ENCODE results near the gene ASXL2. TPM values are rescaled to one million over a fixed set of nuclear protein-coding genes. Genes with fewer than 3 reads are reported as not detected.

Gene ASXL2
- total RNA-seq, 5 donors from 2014 or later (not counting 1 experiment from before 2014, with no cell fraction given), result 36.3 to 53.2 (median 48.3) TPM

GRCh38 chr2:25824718-25825117 is 53.6 kb downstream of the ASXL2 start:
- Mint-ChIP-seq H3K27me3 (no peaks in the 10 kb centered on the region), H3K4me3 (peak overlapping the region; percentile 8 to 45 (median 33)), H3K36me3 (peaks cover 14% of the 10 kb centered on the region), H3K9me3 (no peaks in the 10 kb centered on the region), H3K4me1 (peaks cover 62 to 70% (median 62%) of the 10 kb centered on the region in 3 donors), H3K27ac (peak overlapping the region; percentile 70 to 79)
- ChIA-PET CTCF (interaction anchor here in 1 of 2 donors (1.0 to 4.1 kb wide), 4 partner anchors 11 to 35 kb away, joined by 3 to 24 read pairs (median 6); no protein-coding TSS in a partner anchor), POLR2A (interaction anchor here in 1 of 2 donors (0.6 to 0.9 kb wide), 2 partner anchors 12 to 54 kb away, joined by 3 to 7 read pairs; no protein-coding TSS in a partner anchor)
- no peaks in the 10 kb centered on the region for H3K36me3 ChIP-seq (ENCODE audit: control insufficient read depth in 2 of 2, extremely low read depth in 1 of 2, insufficient read depth in 1 of 2, low read length in 1 of 2)
- WGBS (ENCODE audit: insufficient coverage), result no CpG with 5 or more reads among the region's 1 CpG
- H3K4me3 ChIP-seq (ENCODE audit: control insufficient read depth in 1 of 2, extremely low read depth in 1 of 2, low read length in 1 of 2), result no peak overlapping the region
- H3K4me1 ChIP-seq (ENCODE audit: control insufficient read depth in 1 of 2, extremely low read depth in 1 of 2, insufficient read depth in 2 of 2, low read length in 2 of 2), result peaks cover 8 to 22% of the 10 kb centered on the region in 2 experiments
- H3K27me3 ChIP-seq (replicated peaks in 1 of 2; ENCODE audit: control insufficient read depth in 2 of 2, extremely low read depth in 1 of 2, insufficient read depth in 2 of 2, low read length in 1 of 2), result no peaks in the 10 kb centered on the region
- H3K27ac ChIP-seq (ENCODE audit: low read length), result peak overlapping the region; percentile 43
- no peak for DNase-seq
- H3K9me3 ChIP-seq, result no peaks in the 10 kb centered on the region
- ATAC-seq (replicated peaks in 1 of 4), result no peak

- ChIA-PET POLR2A (interaction anchor here (0.6 to 0.9 kb wide), 4 partner anchors 13 to 81 kb away, joined by 3 to 7 read pairs (median 3); no protein-coding TSS in a partner anchor), CTCF (interaction anchor here in 1 of 2 donors (1.0 to 4.1 kb wide), 4 partner anchors 12 to 34 kb away, joined by 3 to 24 read pairs (median 6); no protein-coding TSS in a partner anchor)
- peak overlapping the region; percentile 43 for H3K27ac ChIP-seq (ENCODE audit: low read length)
- H3K27me3 ChIP-seq (replicated peaks in 1 of 2; ENCODE audit: control insufficient read depth in 2 of 2, extremely low read depth in 1 of 2, insufficient read depth in 2 of 2, low read length in 1 of 2), result no peaks in the 10 kb centered on the region
- Mint-ChIP-seq H3K27me3 (no peaks in the 10 kb centered on the region), H3K4me1 (peaks cover 60 to 69% (median 61%) of the 10 kb centered on the region in 3 donors), H3K4me3 (peak overlapping the region in 1 of 3 donors; percentile 7), H3K27ac (peak overlapping the region; percentile 70 to 79), H3K36me3 (peaks cover 16% of the 10 kb centered on the region), H3K9me3 (no peaks in the 10 kb centered on the region)
- ATAC-seq (replicated peaks in 1 of 4) (no peak), DNase-seq (no peak)
- H3K36me3 ChIP-seq (ENCODE audit: control insufficient read depth in 2 of 2, extremely low read depth in 1 of 2, insufficient read depth in 1 of 2, low read length in 1 of 2), result no peaks in the 10 kb centered on the region
- no CpG with 5 or more reads among the region's 3 CpGs for WGBS (ENCODE audit: insufficient coverage)
- peaks cover 5 to 22% of the 10 kb centered on the region in 2 experiments for H3K4me1 ChIP-seq (ENCODE audit: control insufficient read depth in 1 of 2, extremely low read depth in 1 of 2, insufficient read depth in 2 of 2, low read length in 2 of 2)
- H3K9me3 ChIP-seq, result no peaks in the 10 kb centered on the region
- H3K4me3 ChIP-seq (ENCODE audit: control insufficient read depth in 1 of 2, extremely low read depth in 1 of 2, low read length in 1 of 2), result no peak overlapping the region
These were observed 54.1 kb downstream of the ASXL2 start for GRCh38 chr2:25824216-25824615.

GRCh38 chr2:25822190-25823117 is 55.8 kb downstream of the ASXL2 start:
- H3K27ac ChIP-seq (ENCODE audit: low read length), result peak overlapping the region; percentile 62
- H3K4me1 ChIP-seq (ENCODE audit: control insufficient read depth in 1 of 2, extremely low read depth in 1 of 2, insufficient read depth in 2 of 2, low read length in 2 of 2), result peaks cover 9 to 25% of the 10 kb centered on the region in 2 experiments
- no peaks in the 10 kb centered on the region for H3K9me3 ChIP-seq
- no peaks in the 10 kb centered on the region for H3K36me3 ChIP-seq (ENCODE audit: control insufficient read depth in 2 of 2, extremely low read depth in 1 of 2, insufficient read depth in 1 of 2, low read length in 1 of 2)
- Mint-ChIP-seq H3K4me3 (peak overlapping the region; percentile 77 to 81 (median 78)), H3K9me3 (no peaks in the 10 kb centered on the region), H3K4me1 (peaks cover 70 to 73% (median 71%) of the 10 kb centered on the region in 3 donors), H3K27ac (peak overlapping the region; percentile 80 to 84), H3K27me3 (no peaks in the 10 kb centered on the region), H3K36me3 (peaks cover 11% of the 10 kb centered on the region)
- ATAC-seq (replicated peaks in 1 of 4) (peak; percentile 78 to 89 (median 80)), DNase-seq (peak; percentile 39 to 82 (median 63))
- H3K4me3 ChIP-seq (ENCODE audit: control insufficient read depth in 1 of 2, extremely low read depth in 1 of 2, low read length in 1 of 2), result peak overlapping the region; percentile 5 to 46
- ChIA-PET POLR2A (interaction anchor here (0.6 kb wide), 2 partner anchors 9 to 51 kb away, joined by 3 to 12 read pairs; no protein-coding TSS in a partner anchor), CTCF (no interaction called here)
- 18% methylated on average over 26 of the region's 30 CpGs for WGBS (ENCODE audit: insufficient coverage)
- no peaks in the 10 kb centered on the region for H3K27me3 ChIP-seq (replicated peaks in 1 of 2; ENCODE audit: control insufficient read depth in 2 of 2, extremely low read depth in 1 of 2, insufficient read depth in 2 of 2, low read length in 1 of 2)

DNA sequence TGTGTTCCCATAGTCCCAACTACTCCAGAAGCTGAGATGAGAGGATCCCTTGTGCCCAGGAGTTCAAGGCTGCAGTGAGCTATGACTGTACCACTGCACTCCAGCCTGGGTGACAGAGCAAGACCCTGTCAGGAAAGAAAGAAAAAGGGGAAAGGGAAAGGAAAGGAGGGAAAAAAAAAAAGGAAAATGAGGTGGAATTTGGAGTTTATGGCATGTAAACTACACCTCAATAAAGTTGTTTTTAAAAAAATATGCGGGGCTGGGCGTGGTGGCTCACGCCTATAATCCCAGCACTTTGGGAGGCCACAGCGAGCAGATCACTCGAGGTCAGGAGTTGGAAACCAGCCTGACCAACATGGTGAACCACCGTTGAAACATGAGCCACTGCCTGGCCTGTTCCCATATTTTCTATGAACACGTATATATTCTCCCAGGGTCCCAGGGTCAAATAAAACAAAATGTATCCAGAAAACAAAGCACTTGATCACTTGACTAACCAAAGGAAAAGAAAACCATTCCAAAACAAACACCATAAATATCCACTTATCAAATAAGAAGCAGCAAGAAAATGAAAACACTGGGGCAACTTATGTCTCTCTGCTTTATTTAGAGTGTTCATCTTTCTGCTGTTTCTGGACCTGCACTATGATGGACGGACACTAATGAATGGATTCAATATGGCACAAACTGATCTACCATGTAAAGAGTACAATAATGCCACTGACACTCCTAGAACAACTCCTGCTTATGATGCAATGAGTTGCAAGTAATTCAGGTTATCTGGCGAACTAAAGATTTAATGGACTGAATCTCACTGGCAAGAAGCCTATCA is 56.8 kb downstream of the ASXL2 start:
- no peaks in the 10 kb centered on the region for H3K27me3 Mint-ChIP-seq
- peaks cover 11% of the 10 kb centered on the region for H3K36me3 Mint-ChIP-seq
- H3K27ac Mint-ChIP-seq, result peak overlapping the region; percentile 80 to 84
- Histone ChIP-seq H3K9me3 (no peaks in the 10 kb centered on the region), H3K4me3 (ENCODE audit: control insufficient read depth in 1 of 2, extremely low read depth in 1 of 2, low read length in 1 of 2) (peak overlapping the region in 1 of 2 donors; percentile 46), H3K27me3 (replicated peaks in 1 of 2; ENCODE audit: control insufficient read depth in 2 of 2, extremely low read depth in 1 of 2, insufficient read depth in 2 of 2, low read length in 1 of 2) (no peaks in the 10 kb centered on the region), H3K4me1 (ENCODE audit: control insufficient read depth in 1 of 2, extremely low read depth in 1 of 2, insufficient read depth in 2 of 2, low read length in 2 of 2) (peaks cover 12 to 27% of the 10 kb centered on the region in 2 experiments), H3K36me3 (ENCODE audit: control insufficient read depth in 2 of 2, extremely low read depth in 1 of 2, insufficient read depth in 1 of 2, low read length in 1 of 2) (no peaks in the 10 kb centered on the region), H3K27ac (ENCODE audit: low read length) (peak overlapping the region; percentile 62)
- peaks cover 77 to 82% (median 77%) of the 10 kb centered on the region in 3 donors for H3K4me1 Mint-ChIP-seq
- no peaks in the 10 kb centered on the region for H3K9me3 Mint-ChIP-seq
- CTCF ChIA-PET, result no interaction called here
- DNase-seq (no peak), ATAC-seq (replicated peaks in 1 of 4) (no peak)
- peak overlapping the region; percentile 77 to 81 (median 78) for H3K4me3 Mint-ChIP-seq
- WGBS (ENCODE audit: insufficient coverage), result 94% methylated on average over 7 of the region's 9 CpGs
- POLR2A ChIA-PET, result no interaction called here

DNA sequence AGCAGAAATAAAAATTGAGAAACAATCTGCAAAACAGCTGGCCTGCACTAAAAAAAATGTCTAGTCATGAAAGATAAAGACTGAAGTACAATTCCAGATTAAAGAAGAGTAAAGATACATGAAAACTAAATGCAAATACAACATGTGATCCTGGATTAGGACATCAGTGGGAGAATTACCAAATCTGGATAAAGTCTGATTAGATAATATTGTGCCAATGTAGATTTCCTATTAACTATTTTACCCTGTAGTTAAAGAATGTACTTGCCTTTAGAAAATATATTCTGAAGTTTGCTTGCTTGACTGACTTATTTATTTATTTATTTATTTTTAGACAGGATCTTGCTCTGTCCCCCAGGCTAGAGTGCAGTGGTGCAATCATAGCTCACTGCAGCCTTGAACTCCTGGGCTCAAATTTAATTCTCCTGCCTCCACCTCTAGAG is 58.7 kb downstream of the ASXL2 start:
- H3K36me3 Mint-ChIP-seq, result peaks cover 19% of the 10 kb centered on the region
- H3K27me3 ChIP-seq (replicated peaks in 1 of 2; ENCODE audit: control insufficient read depth in 2 of 2, extremely low read depth in 1 of 2, insufficient read depth in 2 of 2, low read length in 1 of 2), result no peaks in the 10 kb centered on the region
- no peaks in the 10 kb centered on the region for H3K36me3 ChIP-seq (ENCODE audit: control insufficient read depth in 2 of 2, extremely low read depth in 1 of 2, insufficient read depth in 1 of 2, low read length in 1 of 2)
- peaks cover 14 to 15% of the 10 kb centered on the region in 2 experiments for H3K4me1 ChIP-seq (ENCODE audit: control insufficient read depth in 1 of 2, extremely low read depth in 1 of 2, insufficient read depth in 2 of 2, low read length in 2 of 2)
- peak overlapping the region in 1 of 2 donors; percentile 8 for H3K27ac Mint-ChIP-seq
- H3K27me3 Mint-ChIP-seq, result no peaks in the 10 kb centered on the region
- ATAC-seq (replicated peaks in 1 of 4) (no peak), DNase-seq (no peak)
- H3K9me3 Mint-ChIP-seq, result no peaks in the 10 kb centered on the region
- POLR2A ChIA-PET, result interaction anchor here in 1 of 2 donors (0.6 kb wide), 1 partner anchor 209 kb away, joined by 3 read pairs; no protein-coding TSS in a partner anchor
- peaks cover 70 to 81% (median 74%) of the 10 kb centered on the region in 3 donors for H3K4me1 Mint-ChIP-seq
- no peaks in the 10 kb centered on the region for H3K9me3 ChIP-seq
- no peak overlapping the region for H3K27ac ChIP-seq (ENCODE audit: low read length)
- CTCF ChIA-PET, result no interaction called here
- H3K4me3 Mint-ChIP-seq, result no peak overlapping the region
- no peak overlapping the region for H3K4me3 ChIP-seq (ENCODE audit: control insufficient read depth in 1 of 2, extremely low read depth in 1 of 2, low read length in 1 of 2)
